ENCODE data around the gene NRGN.
A peak's percentile ranks its signal among the peaks of the same experiment; 100 is the strongest.

Gene NRGN

DNA sequence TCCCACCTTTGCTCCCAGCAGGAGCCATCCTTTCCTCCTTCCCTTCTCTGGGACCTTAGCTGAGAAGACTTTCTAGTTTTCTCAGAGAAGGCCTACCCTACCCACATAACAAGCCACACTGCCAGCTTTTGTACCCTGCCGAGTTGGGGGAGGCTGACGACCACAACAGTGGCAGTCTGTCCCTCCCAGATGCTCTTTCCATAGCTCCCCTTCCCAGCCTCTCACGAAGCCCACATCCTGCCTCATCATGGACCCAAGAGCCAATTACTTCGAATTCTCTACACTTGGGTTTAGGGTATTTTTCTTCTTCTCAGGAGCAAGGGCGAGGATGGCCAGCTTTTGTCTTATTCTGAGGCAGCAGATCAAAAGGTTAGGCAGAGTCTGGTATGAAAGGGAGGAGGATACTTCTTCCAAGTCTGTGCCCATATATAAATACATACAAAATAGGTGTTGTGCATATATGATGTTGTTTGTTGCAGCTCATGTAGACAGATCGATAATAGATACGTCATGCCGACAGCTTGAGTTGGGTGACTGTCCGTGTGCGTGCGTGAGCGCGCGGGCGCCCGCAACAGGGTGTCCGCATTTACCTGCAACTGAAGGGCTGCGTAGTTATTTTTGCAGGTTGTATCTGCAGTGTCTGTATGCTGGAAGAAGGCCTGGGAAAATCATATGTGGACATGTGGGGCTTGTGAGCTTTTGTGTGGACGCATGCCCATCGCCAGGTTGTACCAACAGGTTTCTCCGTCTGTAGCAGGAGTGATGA, 846 bp upstream of the NRGN start:
- H3K9me3 ChIP-seq (ENCODE audit: control insufficient read depth in 1 of 2, low read length in 2 of 2): no peaks in the 10 kb centered on the region
- peak overlapping the region in 1 of 2 donors; percentile 35 for H3K9ac ChIP-seq (ENCODE audit: low read depth in 1 of 2, low read length in 2 of 2)
- H3K4me1 ChIP-seq (ENCODE audit: control insufficient read depth in 1 of 2, insufficient read depth in 2 of 2, low read length in 2 of 2): peaks cover 15 to 17% of the 10 kb centered on the region in 2 donors
- peak overlapping the region; percentile 63 to 70 for H3K4me3 ChIP-seq (ENCODE audit: low read depth in 1 of 2, low read length in 2 of 2)
- H3K27me3 ChIP-seq (ENCODE audit: control insufficient read depth in 1 of 2, insufficient read depth in 2 of 2, low read length in 2 of 2): peaks cover 39 to 40% of the 10 kb centered on the region in 2 donors
- H3K27ac ChIP-seq (ENCODE audit: low read depth, low read length): no peak overlapping the region
- H3K36me3 ChIP-seq (ENCODE audit: control insufficient read depth in 1 of 2, insufficient read depth in 2 of 2, low read length in 2 of 2): no peaks in the 10 kb centered on the region

- no peaks in the 10 kb centered on the region for H3K36me3 ChIP-seq (ENCODE audit: control insufficient read depth in 1 of 2, insufficient read depth in 2 of 2, low read length in 2 of 2)
- no peak overlapping the region for H3K27ac ChIP-seq (ENCODE audit: low read depth, low read length)
- H3K9ac ChIP-seq (ENCODE audit: low read depth in 1 of 2, low read length in 2 of 2): peak overlapping the region; percentile 19 to 38
- peaks cover 36 to 40% of the 10 kb centered on the region in 2 donors for H3K27me3 ChIP-seq (ENCODE audit: control insufficient read depth in 1 of 2, insufficient read depth in 2 of 2, low read length in 2 of 2)
- peak overlapping the region; percentile 63 to 70 for H3K4me3 ChIP-seq (ENCODE audit: low read depth in 1 of 2, low read length in 2 of 2)
- no peaks in the 10 kb centered on the region for H3K9me3 ChIP-seq (ENCODE audit: control insufficient read depth in 1 of 2, low read length in 2 of 2)
- H3K4me1 ChIP-seq (ENCODE audit: control insufficient read depth in 1 of 2, insufficient read depth in 2 of 2, low read length in 2 of 2): peaks cover 15 to 17% of the 10 kb centered on the region in 2 donors
Measured at GRCh38 chr11:124740277-124740882, 638 bp downstream of the NRGN start.

GRCh38 chr11:124742555-124742954, 2.8 kb downstream of the NRGN start:
- peaks cover 15 to 28% of the 10 kb centered on the region in 2 donors for H3K4me1 ChIP-seq (ENCODE audit: control insufficient read depth in 1 of 2, insufficient read depth in 2 of 2, low read length in 2 of 2)
- no peak overlapping the region for H3K9ac ChIP-seq (ENCODE audit: low read depth in 1 of 2, low read length in 2 of 2)
- peaks cover 34 to 35% of the 10 kb centered on the region in 2 donors for H3K27me3 ChIP-seq (ENCODE audit: control insufficient read depth in 1 of 2, insufficient read depth in 2 of 2, low read length in 2 of 2)

GRCh38 chr11:124743050-124743449, 3.3 kb downstream of the NRGN start:
- peaks cover 30 to 34% of the 10 kb centered on the region in 2 donors for H3K27me3 ChIP-seq (ENCODE audit: control insufficient read depth in 1 of 2, insufficient read depth in 2 of 2, low read length in 2 of 2)
- H3K9me3 ChIP-seq (ENCODE audit: control insufficient read depth in 1 of 2, low read length in 2 of 2): no peaks in the 10 kb centered on the region
- H3K36me3 ChIP-seq (ENCODE audit: control insufficient read depth in 1 of 2, insufficient read depth in 2 of 2, low read length in 2 of 2): no peaks in the 10 kb centered on the region
- no peak overlapping the region for H3K27ac ChIP-seq (ENCODE audit: low read depth, low read length)
- H3K4me1 ChIP-seq (ENCODE audit: control insufficient read depth in 1 of 2, insufficient read depth in 2 of 2, low read length in 2 of 2): peaks cover 15 to 28% of the 10 kb centered on the region in 2 donors
- H3K4me3 ChIP-seq (ENCODE audit: low read depth in 1 of 2, low read length in 2 of 2): no peak overlapping the region
- no peak overlapping the region for H3K9ac ChIP-seq (ENCODE audit: low read depth in 1 of 2, low read length in 2 of 2)

More at GRCh38 chr11:124742555-124742954, 2.8 kb downstream of the NRGN start:
- Histone ChIP-seq H3K9me3 (ENCODE audit: control insufficient read depth in 1 of 2, low read length in 2 of 2) (no peaks in the 10 kb centered on the region), H3K4me3 (ENCODE audit: low read depth in 1 of 2, low read length in 2 of 2) (no peak overlapping the region), H3K36me3 (ENCODE audit: control insufficient read depth in 1 of 2, insufficient read depth in 2 of 2, low read length in 2 of 2) (no peaks in the 10 kb centered on the region), H3K27ac (ENCODE audit: low read depth, low read length) (no peak overlapping the region)

GRCh38 chr11:124745270-124745834, 5.6 kb downstream of the NRGN start:
- Histone ChIP-seq H3K4me1 (ENCODE audit: control insufficient read depth in 1 of 2, insufficient read depth in 2 of 2, low read length in 2 of 2) (peaks cover 12 to 23% of the 10 kb centered on the region in 2 donors), H3K27ac (ENCODE audit: low read depth, low read length) (no peak overlapping the region), H3K27me3 (ENCODE audit: control insufficient read depth in 1 of 2, insufficient read depth in 2 of 2, low read length in 2 of 2) (peaks cover 17 to 18% of the 10 kb centered on the region in 2 donors), H3K9me3 (ENCODE audit: control insufficient read depth in 1 of 2, low read length in 2 of 2) (no peaks in the 10 kb centered on the region), H3K36me3 (ENCODE audit: control insufficient read depth in 1 of 2, insufficient read depth in 2 of 2, low read length in 2 of 2) (no peaks in the 10 kb centered on the region), H3K9ac (ENCODE audit: low read depth in 1 of 2, low read length in 2 of 2) (no peak overlapping the region), H3K4me3 (ENCODE audit: low read depth in 1 of 2, low read length in 2 of 2) (peak overlapping the region; percentile 91 to 95)

GRCh38 chr11:124745835-124746620, 6.3 kb downstream of the NRGN start:
- peak overlapping the region; percentile 74 for H3K27ac ChIP-seq (ENCODE audit: low read depth, low read length)
- peak overlapping the region; percentile 84 to 89 for H3K9ac ChIP-seq (ENCODE audit: low read depth in 1 of 2, low read length in 2 of 2)
- H3K36me3 ChIP-seq (ENCODE audit: control insufficient read depth in 1 of 2, insufficient read depth in 2 of 2, low read length in 2 of 2): no peaks in the 10 kb centered on the region
- peaks cover 7 to 17% of the 10 kb centered on the region in 2 donors for H3K4me1 ChIP-seq (ENCODE audit: control insufficient read depth in 1 of 2, insufficient read depth in 2 of 2, low read length in 2 of 2)
- peaks cover 12 to 14% of the 10 kb centered on the region in 2 donors for H3K27me3 ChIP-seq (ENCODE audit: control insufficient read depth in 1 of 2, insufficient read depth in 2 of 2, low read length in 2 of 2)
- no peaks in the 10 kb centered on the region for H3K9me3 ChIP-seq (ENCODE audit: control insufficient read depth in 1 of 2, low read length in 2 of 2)
- H3K4me3 ChIP-seq (ENCODE audit: low read depth in 1 of 2, low read length in 2 of 2): peak overlapping the region; percentile 91 to 95

DNA sequence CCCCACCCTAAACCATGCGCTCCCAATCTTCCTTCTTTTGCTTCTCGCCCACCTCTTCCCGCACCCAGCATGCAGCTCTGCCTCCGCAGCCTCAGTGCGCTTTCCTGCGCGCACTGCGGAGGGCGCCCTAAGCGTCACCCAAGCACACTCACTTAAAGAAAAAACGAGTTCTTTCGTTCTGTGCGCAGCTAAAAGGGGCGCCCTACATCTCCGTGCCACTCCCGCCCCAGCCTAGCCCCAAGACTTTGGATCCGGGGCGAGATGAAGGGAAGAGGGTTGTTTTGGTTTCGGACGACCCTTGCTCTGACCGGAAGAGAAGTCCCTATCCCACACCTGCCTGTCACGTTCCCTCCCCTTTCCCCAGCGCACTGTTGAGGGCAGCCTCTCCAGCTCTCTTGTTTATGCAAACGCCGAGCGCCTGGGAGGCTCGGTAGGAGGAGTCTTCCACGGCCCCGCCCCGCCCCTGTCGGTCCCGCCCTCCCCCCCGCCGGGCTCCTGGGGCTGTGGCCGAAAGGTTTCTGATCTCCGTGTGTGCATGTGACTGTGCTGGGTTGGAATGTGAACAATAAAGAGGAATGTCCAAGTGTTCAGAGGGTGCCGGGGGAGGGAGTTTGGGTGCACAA, 7.0 kb downstream of the NRGN start:
- Histone ChIP-seq H3K9me3 (ENCODE audit: control insufficient read depth in 1 of 2, low read length in 2 of 2) (no peaks in the 10 kb centered on the region), H3K9ac (ENCODE audit: low read depth in 1 of 2, low read length in 2 of 2) (peak overlapping the region; percentile 84 to 89), H3K27ac (ENCODE audit: low read depth, low read length) (peak overlapping the region; percentile 74), H3K27me3 (ENCODE audit: control insufficient read depth in 1 of 2, insufficient read depth in 2 of 2, low read length in 2 of 2) (peaks cover 9% of the 10 kb centered on the region in 2 donors), H3K36me3 (ENCODE audit: control insufficient read depth in 1 of 2, insufficient read depth in 2 of 2, low read length in 2 of 2) (no peaks in the 10 kb centered on the region), H3K4me1 (ENCODE audit: control insufficient read depth in 1 of 2, insufficient read depth in 2 of 2, low read length in 2 of 2) (peaks cover 7 to 17% of the 10 kb centered on the region in 2 donors), H3K4me3 (ENCODE audit: low read depth in 1 of 2, low read length in 2 of 2) (peak overlapping the region; percentile 91 to 95)

GRCh38 chr11:124747406-124748099, 7.8 kb downstream of the NRGN start:
- H3K27ac ChIP-seq (ENCODE audit: low read depth, low read length): no peak overlapping the region
- H3K9ac ChIP-seq (ENCODE audit: low read depth in 1 of 2, low read length in 2 of 2): no peak overlapping the region
- no peaks in the 10 kb centered on the region for H3K36me3 ChIP-seq (ENCODE audit: control insufficient read depth in 1 of 2, insufficient read depth in 2 of 2, low read length in 2 of 2)
- no peaks in the 10 kb centered on the region for H3K9me3 ChIP-seq (ENCODE audit: control insufficient read depth in 1 of 2, low read length in 2 of 2)
- peaks cover 7 to 21% of the 10 kb centered on the region in 2 donors for H3K4me1 ChIP-seq (ENCODE audit: control insufficient read depth in 1 of 2, insufficient read depth in 2 of 2, low read length in 2 of 2)
- H3K4me3 ChIP-seq (ENCODE audit: low read depth in 1 of 2, low read length in 2 of 2): peak overlapping the region in 1 of 2 donors; percentile 48
- peaks cover under 1 to 4% of the 10 kb centered on the region in 2 donors for H3K27me3 ChIP-seq (ENCODE audit: control insufficient read depth in 1 of 2, insufficient read depth in 2 of 2, low read length in 2 of 2)

- H3K27me3 ChIP-seq (ENCODE audit: control insufficient read depth in 1 of 2, insufficient read depth in 2 of 2, low read length in 2 of 2): no peaks in the 10 kb centered on the region
- H3K9ac ChIP-seq (ENCODE audit: low read depth in 1 of 2, low read length in 2 of 2): no peak overlapping the region
- no peak overlapping the region for H3K27ac ChIP-seq (ENCODE audit: low read depth, low read length)
- H3K9me3 ChIP-seq (ENCODE audit: control insufficient read depth in 1 of 2, low read length in 2 of 2): no peaks in the 10 kb centered on the region
- H3K4me3 ChIP-seq (ENCODE audit: low read depth in 1 of 2, low read length in 2 of 2): no peak overlapping the region
- H3K4me1 ChIP-seq (ENCODE audit: control insufficient read depth in 1 of 2, insufficient read depth in 2 of 2, low read length in 2 of 2): peaks cover 7 to 21% of the 10 kb centered on the region in 2 donors
- no peaks in the 10 kb centered on the region for H3K36me3 ChIP-seq (ENCODE audit: control insufficient read depth in 1 of 2, insufficient read depth in 2 of 2, low read length in 2 of 2)
Measured at GRCh38 chr11:124748100-124748418, 8.3 kb downstream of the NRGN start.
